ENCODE results near the gene MAN1B1.

DNA sequence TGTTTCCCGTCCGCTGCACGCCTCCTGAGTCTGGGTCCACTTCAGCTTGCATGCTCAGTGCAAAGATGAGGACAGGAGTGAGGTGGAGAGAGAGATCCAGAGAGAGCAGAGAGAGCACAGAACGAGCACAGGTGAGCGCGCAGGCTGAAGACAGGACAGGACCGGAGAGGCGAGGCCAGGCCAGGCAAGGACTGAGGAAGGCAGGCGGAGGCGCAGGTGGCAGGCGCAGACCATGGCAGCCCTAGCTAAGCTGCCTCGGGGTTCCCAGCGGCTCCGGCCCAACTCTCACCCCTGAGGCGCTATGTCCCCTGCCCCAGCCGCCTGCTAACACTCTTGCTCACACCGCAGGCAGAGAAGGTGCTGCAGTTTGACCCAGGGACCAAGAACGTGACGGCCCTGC lies 61.9 kb downstream of the MAN1B1 start:
- TF ChIP-seq SIN3A (IDR thresholded peaks at IDR 0.05; ENCODE audit: borderline replicate concordance, insufficient read depth, low read length) = no peak
- no peak for TF ChIP-seq REST (IDR thresholded peaks at IDR 0.05; ENCODE audit: insufficient read depth in 1 of 2, low read depth in 2 of 2, low read length in 2 of 2)
- TF ChIP-seq TAF1 (IDR thresholded peaks at IDR 0.05; ENCODE audit: borderline replicate concordance, insufficient read depth, low read length) = no peak
- no peak for TF ChIP-seq POLR2AphosphoS5 (IDR thresholded peaks at IDR 0.05; ENCODE audit: low read depth, low read length)
- TF ChIP-seq FOXP2 (optimal IDR thresholded peaks at IDR 0.05; ENCODE audit: borderline replicate concordance, extremely low read depth, extremely low read length, insufficient read depth) = no peak
